Caki2 (cell line): Measurements from ENCODE around the gene EPS8L3. TPM values are rescaled to one million over a fixed set of nuclear protein-coding genes. Genes with fewer than 3 reads are reported as not detected.
A peak's percentile ranks its signal among the peaks of the same experiment; 100 is the strongest.
"Not testable (repeated sequence)": the region's sequence is repeated elsewhere in the genome, so short reads cannot be mapped to it uniquely, and the experiment has no call there.

Source experiments
- DNase-seq: peaks from one replicate; pipeline ENCODE4 v3.0.0-alpha.2; 2015; ENCODE audit warnings: low read depth
- in situ Hi-C: cut with HindIII; loops from 2 replicates; pipeline ENCODE4 v1.10.0; 2016; ENCODE audit warnings: low sequenced_read_pairs, low pct_unique_long_range_greater_than_20kb, mixed read lengths
- total RNA-seq: library from RNA; depleted of rRNA; stranded (reverse); fragments of >200 nt; shearing (Covaris generic); gene quantifications from 2 replicates; pipeline ENCODE4 v1.2.3, GENCODE V29; 2014; ENCODE audit warnings: low replicate concordance

Gene EPS8L3
- total RNA-seq, 1 experiment from 2014 or later: not detected

DNA sequence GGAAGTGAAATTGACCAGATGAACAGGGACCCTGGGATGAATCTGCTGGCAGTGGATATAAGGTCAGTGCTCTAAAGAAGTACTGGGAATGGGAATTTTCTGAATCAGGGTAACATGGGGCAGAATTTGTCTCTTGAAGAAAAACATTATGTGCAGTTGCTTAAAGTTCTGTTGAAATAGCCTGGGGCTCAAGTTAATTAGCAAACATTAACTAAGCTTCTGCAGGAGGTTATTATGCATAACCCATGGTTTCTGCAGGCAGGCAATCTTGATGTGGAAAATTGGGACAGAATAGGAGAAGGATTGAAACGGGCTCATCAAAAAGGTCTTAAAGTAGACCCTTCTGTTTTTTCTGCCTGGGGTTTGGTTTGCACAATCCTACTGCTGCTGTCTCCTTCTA is 37.7 kb downstream of the EPS8L3 start:
- DNase-seq: no peak
- in situ Hi-C loops: no loop called here

DNA sequence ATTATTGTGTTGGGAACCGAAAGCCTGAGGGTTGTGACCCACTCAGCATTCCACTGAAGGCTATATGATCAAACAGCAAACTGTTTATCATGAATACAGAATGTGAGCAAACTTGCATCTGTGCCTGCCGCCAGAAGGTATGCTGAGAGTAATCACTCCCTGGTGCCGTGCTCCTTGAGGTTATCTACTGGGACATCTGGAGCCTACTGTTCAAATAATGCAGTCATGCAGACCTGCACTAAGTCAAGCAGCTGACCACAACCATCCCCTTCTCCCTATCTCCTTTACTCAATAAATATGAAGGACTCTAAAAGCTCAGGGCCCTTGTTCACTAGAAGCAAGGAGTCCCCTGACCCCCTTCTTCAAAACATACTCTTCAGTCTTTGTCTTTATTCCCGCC is 38.2 kb downstream of the EPS8L3 start:
- in situ Hi-C loops: no loop called here
- no peak for DNase-seq

DNA sequence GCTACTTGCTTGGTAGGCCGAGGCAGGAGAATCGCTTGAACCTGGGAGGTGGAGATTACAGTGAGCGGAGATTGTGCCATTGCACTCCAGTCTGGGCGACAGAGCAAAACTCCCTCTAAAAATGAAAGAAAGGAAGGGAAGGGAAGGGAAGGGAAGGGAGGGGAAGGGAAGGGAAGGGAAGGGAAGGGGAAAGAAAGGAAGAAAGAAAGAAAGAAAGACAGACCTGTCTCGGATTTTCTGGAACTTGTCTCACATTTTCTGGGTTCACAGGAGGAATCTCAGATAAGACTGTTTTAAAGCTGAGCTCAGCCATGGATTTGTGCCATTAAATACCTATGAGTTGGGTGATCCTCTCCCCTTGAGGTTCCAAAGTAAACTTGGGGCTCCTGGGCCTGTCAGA is 38.8 kb downstream of the EPS8L3 start:
- no peak for DNase-seq
- in situ Hi-C loops: no loop called here

DNA sequence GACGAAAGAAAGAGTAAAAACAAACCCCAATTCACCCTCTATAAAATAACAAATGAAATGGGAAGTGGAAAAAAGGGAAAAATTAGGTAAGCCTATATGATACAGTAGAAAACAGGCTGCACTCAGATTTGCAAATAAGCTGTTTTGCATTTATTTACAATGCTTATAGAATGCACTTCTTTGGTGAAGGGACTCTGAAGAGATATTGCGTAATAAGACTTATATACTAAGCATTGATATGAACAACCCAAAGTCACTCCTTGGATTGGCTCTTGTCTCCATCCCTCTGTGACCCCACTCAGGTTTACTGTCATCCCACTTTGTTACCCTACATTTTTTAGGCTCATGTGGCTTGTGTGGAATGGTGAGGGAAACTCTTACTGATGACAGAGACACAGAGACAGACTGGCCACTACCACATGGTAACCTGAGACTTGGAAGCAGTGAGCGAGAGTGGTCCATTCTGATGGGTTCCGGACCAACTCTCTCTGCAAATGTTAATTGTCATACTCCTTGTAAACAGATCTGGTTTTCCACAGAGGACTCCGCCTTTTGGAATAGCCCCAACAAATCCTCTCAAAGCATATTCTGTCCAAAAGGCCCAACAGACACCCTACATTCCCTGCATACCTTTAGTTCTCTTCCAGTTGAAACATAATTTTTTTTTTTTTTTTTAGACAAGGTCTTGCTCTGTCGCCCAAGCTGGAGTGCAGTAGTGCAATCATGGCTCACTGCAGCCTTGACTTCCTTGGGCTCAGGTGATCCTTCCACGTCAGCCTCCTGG is 40.6 kb downstream of the EPS8L3 start:
- DNase-seq: peak; percentile 70
- in situ Hi-C loops: no loop called here

DNA sequence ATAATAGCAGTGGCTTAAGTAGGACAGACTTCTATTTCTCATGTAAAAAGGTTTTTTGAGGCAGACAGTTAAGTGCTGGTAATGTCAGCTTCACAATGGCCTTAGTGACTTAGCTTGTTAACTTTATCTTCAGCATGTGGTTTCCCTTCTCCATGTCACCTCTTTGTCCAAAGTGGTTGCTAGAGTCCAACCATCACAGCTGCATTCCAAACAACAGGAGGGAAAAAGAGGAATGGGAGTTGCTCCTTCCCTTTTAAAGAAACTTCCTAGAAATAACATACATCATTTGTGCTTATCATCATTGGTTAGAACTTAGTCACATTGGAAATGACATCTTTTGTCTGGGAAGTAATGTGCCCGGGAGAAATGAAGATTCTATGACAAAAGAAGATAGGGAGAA is 41.8 kb downstream of the EPS8L3 start:
- in situ Hi-C loops: no loop called here
- DNase-seq: no peak

DNA sequence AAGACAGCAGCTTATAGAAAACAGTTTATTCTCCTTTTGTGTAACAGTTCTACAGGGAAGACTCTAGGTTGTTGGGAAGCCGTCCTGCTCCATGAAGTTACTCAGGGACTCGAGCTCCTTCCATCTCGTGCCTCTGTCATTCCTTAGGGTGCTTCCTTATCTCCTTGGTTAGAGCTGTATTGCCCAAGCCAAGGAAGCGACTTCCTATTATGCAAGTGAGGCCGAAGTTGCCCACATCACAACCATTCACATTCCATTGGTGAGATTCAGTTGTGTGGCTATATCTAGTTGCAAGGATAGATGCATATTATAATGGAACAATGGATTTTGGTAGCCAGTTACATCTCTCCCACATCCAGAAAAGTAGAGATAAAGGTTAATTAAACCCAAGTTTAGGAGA is 42.7 kb downstream of the EPS8L3 start:
- in situ Hi-C loops: no loop called here
- no peak for DNase-seq

DNA sequence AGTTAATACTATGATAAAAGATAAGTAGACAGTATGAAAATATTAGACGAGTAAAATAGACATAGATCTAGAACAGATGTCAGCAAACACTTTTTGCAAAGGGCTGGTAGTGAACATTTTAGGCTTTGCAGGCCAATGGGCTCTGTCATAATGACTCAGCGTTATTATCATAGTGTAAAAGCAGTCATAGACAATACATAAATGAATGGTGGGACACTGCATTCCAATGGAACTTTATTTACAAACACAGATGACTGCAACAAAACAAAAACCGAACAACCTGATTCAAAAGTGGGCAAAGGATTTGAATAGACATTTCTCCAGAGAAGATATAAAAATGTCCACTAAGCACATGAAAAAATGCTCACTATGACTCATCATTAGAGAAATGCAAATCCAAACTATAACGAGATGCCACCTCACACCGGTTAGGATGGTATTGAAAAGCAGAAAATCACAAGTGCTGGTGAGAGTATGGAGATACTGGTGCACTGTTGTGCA is 44.3 kb downstream of the EPS8L3 start:
- no peak for DNase-seq
- in situ Hi-C loops: no loop called here

DNA sequence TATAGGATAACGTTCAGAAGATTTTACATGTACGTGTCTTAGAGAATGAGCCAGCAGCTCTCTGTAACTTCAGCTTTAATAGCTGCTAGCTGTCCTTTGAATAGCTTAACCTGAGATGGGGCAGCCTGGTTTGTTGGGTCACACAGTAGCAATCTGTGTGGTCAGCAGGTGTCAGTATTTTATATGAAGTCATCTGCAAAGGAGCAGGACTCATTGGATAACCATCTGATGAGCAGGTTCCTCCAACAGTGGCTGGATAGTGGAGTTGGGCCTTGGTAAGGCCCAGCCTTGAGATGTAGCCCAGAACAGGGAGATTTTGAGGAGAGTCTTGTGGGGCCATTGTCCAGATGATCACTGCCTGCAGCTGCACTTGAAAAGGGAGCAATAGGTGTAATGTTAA is 45.2 kb downstream of the EPS8L3 start:
- peak; percentile 22 for DNase-seq
- in situ Hi-C loops: no loop called here

DNA sequence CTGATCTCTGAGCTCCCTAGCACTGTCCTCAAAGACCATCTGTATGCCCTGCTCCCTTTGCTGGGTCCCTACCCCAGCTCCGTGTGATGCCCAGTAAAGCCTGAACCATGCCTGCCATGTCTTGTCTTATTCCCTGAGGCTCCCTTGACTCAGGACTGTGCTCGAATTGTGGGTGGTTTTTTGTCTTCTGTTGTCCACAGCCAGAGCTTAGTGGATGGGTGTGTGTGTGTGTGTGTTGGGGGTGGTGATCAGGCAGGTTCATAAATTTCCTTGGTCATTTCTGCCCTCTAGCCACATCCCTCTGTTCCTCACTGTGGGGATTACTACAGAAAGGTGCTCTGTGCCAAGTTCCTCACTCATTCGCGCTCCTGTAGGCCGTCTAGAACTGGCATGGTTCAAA is 46.0 kb downstream of the EPS8L3 start:
- in situ Hi-C loops: no loop called here
- no peak for DNase-seq

DNA sequence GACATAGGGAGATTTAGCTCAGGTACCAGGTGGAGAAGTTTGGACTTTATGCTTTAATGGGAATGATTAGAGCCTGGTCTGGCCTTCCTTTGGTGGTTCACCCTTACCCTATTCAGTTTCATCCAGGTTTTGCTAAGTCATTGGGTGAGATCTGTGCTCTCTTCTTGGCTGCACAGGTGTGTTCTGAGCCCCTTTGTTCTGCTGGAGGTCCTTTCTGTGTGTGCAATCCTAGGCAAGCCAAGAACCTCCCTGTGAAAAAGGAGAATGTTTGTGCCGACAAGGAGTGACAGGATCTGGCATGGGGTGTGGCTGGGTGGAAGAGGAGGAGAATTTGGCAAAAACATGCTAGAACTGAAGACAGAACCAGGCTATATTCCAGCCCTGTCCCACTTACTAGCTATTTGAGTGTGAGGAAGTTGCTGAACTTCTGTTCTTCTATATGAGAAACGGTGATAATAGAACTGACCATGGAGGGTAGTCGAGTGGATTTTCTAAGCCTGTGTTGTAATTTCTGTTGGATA is 47.1 kb downstream of the EPS8L3 start:
- no peak for DNase-seq
- in situ Hi-C loops: no loop called here

DNA sequence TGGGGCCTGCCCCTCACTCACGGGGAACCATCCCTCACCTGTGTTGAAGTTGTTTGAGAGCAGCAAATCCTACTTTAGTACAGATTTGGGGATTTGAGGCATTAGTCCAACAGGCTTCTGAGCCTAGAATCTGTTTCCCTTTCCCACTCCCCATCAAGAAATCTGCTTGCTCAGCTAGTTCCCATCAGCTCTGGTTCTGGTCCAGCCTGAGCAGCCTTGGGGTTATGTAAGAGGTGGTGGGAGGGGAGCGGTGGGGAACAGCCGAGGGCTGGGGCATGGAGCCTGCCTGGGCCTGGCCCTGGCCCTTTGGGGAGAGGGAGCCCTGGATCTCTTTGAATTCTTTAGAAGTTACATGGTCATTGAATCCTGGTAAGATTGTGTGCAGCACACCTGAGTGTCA is 47.6 kb downstream of the EPS8L3 start:
- DNase-seq: no peak
- in situ Hi-C loops: no loop called here

DNA sequence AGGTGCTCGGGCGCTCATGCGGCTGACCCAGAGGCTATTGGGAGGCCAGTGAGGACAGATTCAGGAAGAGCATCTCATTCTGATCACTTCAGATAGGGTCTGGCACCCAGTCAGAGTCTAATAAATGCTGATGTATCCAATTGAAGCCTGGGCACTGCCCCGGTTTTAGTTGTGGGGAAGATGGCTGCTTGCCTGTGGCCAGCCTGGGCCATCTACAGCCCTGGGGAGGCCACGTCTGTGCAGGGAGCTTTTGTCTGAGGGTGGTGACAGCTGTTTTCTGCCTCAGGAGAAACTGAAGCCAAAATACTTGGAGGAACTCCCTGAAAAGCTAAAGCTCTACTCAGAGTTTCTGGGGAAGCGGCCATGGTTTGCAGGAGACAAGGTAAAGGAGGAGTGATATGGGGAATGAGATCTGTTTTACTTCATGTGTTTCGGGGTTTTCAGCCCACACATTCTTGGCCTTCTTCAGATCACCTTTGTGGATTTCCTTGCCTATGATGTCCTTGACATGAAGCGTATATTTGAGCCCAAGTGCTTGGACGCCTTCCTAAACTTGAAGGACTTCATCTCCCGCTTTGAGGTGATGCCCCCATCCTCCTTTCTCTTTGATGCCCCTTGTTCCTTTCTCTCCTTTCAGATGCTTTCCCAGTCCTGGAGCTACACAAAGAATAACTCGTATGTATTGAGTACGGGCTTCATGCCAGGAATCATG is 48.9 kb downstream of the EPS8L3 start:
- no peak for DNase-seq

DNA sequence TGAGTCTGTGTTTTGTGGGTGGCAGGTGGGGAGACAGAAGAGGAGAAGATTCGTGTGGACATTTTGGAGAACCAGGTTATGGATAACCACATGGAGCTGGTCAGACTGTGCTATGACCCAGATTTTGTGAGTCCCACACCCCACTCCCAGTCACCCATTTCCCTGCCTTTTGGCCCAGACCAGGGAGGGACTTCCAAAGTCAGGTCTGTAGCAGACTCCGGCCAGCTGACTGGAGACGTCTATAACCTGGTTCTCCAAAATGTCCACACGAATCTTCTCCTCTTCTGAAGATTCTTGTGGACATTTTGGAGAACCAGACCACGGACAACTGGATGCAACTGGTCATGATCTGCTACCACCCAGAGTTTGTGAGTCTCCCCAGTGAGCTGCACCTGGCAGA is 50.1 kb downstream of the EPS8L3 start:
- in situ Hi-C loops: no loop called here
- DNase-seq: no peak

More for the DNA sequence above, 48.9 kb downstream of the EPS8L3 start:
- in situ Hi-C loops: no loop called here

DNA sequence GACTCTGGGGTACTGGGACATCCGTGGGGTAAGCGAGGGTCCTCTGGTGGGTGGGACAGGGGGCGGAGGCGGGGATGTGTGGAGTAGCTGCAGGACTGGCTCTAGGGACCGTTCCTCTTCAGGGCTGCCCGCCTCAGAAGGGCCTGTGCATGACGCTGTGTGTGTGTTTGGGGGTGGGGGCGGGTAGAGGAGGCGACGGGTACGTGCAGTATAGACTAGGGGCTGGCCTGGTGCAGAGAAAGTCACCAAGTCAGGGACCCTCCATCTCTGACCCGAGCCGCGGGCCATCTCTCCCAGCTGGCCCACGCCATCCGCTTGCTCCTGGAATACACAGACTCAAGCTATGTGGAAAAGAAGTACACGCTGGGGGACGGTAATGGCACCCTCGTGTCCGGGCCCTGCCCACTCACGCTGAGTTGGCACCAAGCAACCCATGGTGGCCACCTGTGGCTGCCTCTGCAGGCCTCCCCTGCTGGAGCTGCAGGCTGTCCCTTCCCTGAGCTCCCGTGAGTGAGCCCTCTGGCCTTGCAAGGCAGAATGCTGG is 51.3 kb downstream of the EPS8L3 start:
- no peak for DNase-seq
- in situ Hi-C loops: no loop called here

DNA sequence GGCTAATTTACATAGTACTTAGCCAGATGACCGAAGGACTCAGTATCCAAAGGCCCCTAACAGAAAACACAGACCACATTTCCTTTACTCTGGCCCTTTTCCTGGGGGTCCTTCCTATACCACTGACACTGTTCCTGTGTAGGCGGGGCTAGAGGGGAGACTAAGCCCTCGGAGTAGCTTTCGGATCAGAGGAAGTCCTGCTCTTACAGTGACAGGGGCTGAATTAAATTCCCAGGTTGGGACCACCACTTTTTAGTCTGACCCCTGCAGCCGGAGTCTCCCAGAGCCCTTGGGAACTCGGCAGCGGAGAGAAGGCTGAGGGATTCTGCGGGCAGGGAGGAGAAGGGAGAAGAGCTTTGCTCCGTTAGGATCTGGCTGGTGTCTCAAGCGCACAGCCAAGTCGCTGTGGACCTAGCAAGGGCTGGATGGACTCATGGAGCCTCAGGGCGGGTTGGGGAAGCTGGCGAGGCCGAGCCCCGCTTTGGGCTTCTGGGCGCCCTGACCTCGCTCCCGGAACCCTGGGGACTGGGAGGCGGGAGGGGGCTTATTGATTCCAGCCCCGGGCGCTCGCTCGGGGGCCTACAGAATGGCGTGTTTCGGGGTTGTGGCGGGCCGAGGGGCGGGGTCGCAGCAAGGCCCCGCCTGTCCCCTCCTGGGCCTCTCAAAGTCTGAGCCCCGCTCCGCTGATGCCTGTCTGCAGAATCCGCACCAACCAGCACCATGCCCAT is 52.0 kb downstream of the EPS8L3 start, which contains the start of gene GSTM5:
Gene GSTM5, plus strand, starts transcription at position 659 of the 728 bp plus-strand sequence. Its CDS starts 62 bp downstream, at position 721.
- in situ Hi-C loops, DNase-seq: not testable (repeated sequence)

DNA sequence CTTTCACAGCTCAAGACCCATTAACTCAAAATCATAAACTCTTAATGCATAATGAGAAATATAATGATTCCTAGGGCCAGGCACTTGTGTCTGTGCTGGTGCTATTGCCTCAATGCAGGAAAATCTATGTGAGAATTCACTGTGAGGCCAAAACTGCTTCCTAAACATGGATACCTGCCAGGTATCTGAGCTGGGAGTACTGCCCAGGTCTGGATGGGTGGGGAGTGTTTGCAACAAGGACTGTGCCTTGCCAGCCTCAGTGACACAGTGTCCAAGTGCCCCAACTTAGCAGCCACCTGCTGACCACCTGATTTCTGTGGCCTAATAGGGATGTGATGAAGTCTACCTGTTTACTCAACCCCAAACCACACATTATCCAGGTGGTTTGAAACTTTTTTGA is 53.9 kb downstream of the EPS8L3 start:
- in situ Hi-C loops, DNase-seq: not testable (repeated sequence)

DNA sequence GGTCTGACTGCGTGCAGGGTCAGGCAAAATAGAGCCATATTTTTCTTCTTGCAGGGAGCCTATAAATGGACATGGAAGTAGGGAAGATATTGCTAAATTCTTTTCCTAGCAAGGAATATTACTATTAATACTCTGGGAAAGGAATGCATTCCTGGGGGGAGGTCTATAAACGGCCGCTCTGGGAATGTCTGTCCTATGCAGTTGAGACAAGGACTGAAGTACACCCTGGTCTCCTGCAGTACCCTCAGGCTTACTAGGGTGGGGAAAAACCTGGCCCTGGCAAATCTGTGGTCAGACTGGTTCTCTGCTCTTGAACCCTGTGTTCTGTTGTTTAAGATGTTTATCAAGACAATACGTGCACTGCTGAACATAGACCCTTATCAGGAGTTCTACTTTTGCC is 54.8 kb downstream of the EPS8L3 start:
- in situ Hi-C loops, DNase-seq: not testable (repeated sequence)

DNA sequence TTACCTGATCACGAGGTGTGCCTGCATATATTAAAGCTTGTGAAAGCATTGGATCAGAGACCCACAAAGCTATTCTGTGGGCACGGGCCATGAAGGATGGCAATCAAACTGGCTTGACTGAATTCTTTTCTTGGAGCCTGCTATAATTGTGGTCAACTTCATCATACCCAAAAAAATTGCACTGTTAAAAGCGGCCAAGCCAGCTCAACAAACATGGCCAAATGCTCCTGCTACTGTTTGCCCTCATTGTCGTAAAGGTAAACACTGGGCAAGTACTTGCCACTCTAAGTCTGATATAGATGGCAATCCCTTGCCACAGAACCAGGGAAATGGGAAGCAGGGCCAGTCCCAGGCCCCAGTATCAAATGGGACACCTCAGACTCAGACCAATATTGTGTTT is 58.3 kb downstream of the EPS8L3 start:
- DNase-seq: no peak
- in situ Hi-C loops: no loop called here
